ENCODE data around the gene GNB1L. TPM values are rescaled to one million over a fixed set of nuclear protein-coding genes. Genes with fewer than 3 reads are reported as not detected.

Gene GNB1L
- total and polyA plus RNA-seq, 9 of the 15 experiments (the other 6 are each of a cell fraction or from before 2014, with no cell fraction given) = 0.56 to 50.5 (median 10.2) TPM

DNA sequence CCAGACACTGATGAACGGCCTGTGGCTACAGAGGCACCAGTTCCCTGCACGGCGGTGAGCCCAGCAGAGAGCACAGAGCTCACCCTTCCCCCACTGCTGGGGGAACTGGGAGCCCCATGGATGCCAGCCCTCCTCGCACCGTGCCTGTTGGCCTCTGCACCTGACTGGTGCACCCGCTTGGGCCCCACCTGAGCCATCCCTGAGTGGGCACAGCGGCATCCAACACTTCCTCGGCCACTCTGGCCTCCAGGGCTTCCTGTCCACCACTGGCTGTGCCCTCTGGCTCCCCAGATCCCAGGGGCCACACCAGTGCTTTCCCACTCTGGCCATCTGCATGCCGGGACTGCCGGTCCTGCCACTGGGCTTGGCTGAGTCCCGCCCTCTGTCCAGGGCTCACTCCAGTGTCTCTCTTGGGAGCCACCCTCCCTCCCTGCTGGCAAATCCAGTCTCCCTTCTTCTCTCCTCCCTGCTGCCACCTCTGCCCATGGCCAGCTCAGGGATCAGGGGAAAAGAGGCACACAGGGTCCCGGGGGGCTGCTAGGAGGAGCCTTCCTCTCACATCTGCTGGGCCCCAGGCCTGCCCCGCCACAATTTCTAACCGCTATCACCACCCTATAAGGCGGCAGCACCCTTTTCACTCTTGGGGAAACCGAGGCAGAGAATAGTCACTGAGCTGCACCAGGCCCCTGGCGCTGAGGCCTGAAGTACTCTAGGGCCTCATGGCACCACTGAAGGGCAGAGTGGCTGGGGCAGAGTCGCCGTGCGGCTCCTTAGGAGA lies 33.0 kb downstream of the GNB1L start (continued):
- TF ChIP-seq ZNF282 (CRISPR knock-in tag; IDR thresholded peaks at IDR 0.05) = no peak
- peak; percentile 41; the same call in 1 of the 2 replicates for TF ChIP-seq POLR2G (IDR thresholded peaks at IDR 0.05; ENCODE audit: low read depth, low read length)
- TF ChIP-seq PTRF (tag; IDR thresholded peaks at IDR 0.05) = no peak
- TF ChIP-seq PURB (CRISPR knock-in tag; IDR thresholded peaks at IDR 0.05; ENCODE audit: low read depth) = no peak
- TF ChIP-seq ZNF408 (CRISPR knock-in tag; IDR thresholded peaks at IDR 0.05; ENCODE audit: low read depth) = 0 out of 2 replicates have a peak, but pooled peaks have one; percentile 1
- no peak for TF ChIP-seq GATAD2A (IDR thresholded peaks at IDR 0.05)
- TF ChIP-seq ZNF184 (CRISPR knock-in tag; IDR thresholded peaks at IDR 0.05) = no peak
- no peak for TF ChIP-seq U2AF1 (optimal IDR thresholded peaks at IDR 0.05; ENCODE audit: low read depth, low read length)
- no peak for TF ChIP-seq ZFX (CRISPR knock-in tag; IDR thresholded peaks at IDR 0.05)
- peak; percentile 68 for TF ChIP-seq HMGN3 (IDR thresholded peaks at IDR 0.05; ENCODE audit: borderline replicate concordance, extremely low read depth, insufficient read length, low read depth, low read length)
- TF ChIP-seq, protein P1, sequence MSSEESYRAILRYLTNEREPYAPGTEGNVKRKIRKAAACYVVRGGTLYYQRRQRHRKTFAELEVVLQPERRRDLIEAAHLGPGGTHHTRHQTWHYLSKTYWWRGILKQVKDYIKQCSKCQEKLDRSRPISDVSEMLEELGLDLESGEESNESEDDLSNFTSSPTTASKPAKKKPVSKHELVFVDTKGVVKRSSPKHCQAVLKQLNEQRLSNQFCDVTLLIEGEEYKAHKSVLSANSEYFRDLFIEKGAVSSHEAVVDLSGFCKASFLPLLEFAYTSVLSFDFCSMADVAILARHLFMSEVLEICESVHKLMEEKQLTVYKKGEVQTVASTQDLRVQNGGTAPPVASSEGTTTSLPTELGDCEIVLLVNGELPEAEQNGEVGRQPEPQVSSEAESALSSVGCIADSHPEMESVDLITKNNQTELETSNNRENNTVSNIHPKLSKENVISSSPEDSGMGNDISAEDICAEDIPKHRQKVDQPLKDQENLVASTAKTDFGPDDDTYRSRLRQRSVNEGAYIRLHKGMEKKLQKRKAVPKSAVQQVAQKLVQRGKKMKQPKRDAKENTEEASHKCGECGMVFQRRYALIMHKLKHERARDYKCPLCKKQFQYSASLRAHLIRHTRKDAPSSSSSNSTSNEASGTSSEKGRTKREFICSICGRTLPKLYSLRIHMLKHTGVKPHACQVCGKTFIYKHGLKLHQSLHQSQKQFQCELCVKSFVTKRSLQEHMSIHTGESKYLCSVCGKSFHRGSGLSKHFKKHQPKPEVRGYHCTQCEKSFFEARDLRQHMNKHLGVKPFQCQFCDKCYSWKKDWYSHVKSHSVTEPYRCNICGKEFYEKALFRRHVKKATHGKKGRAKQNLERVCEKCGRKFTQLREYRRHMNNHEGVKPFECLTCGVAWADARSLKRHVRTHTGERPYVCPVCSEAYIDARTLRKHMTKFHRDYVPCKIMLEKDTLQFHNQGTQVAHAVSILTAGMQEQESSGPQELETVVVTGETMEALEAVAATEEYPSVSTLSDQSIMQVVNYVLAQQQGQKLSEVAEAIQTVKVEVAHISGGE (CRISPR knock-in tag; IDR thresholded peaks at IDR 0.05) = 0 out of 6 replicates have a peak, but pooled peaks of 1 of the 3 experiments have one; percentile 5
- no peak for TF ChIP-seq TCF7 (IDR thresholded peaks at IDR 0.05; ENCODE audit: borderline replicate concordance)
- TF ChIP-seq RBM17 (IDR thresholded peaks at IDR 0.05; ENCODE audit: borderline replicate concordance, low read depth, low read length) = no peak
- no peak for TF ChIP-seq ZNF644 (tag; IDR thresholded peaks at IDR 0.05; ENCODE audit: low read depth)
- peak; percentile 15; the same call in 1 of the 2 replicates for TF ChIP-seq RB1 (IDR thresholded peaks at IDR 0.05; ENCODE audit: low read depth)
- TF ChIP-seq, protein P2, sequence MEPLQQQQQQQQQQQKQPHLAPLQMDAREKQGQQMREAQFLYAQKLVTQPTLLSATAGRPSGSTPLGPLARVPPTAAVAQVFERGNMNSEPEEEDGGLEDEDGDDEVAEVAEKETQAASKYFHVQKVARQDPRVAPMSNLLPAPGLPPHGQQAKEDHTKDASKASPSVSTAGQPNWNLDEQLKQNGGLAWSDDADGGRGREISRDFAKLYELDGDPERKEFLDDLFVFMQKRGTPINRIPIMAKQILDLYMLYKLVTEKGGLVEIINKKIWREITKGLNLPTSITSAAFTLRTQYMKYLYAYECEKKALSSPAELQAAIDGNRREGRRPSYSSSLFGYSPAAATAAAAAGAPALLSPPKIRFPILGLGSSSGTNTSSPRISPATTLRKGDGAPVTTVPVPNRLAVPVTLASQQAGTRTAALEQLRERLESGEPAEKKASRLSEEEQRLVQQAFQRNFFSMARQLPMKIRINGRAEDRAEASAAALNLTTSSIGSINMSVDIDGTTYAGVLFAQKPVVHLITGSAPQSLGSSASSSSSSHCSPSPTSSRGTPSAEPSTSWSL (CRISPR knock-in tag; IDR thresholded peaks at IDR 0.05; ENCODE audit: borderline replicate concordance) = 0 out of 2 replicates have a peak, but pooled peaks have one; percentile 67
